Lower leg skin (tissue), 4 donors: ENCODE data around the gene EHD4. TPM values are rescaled to one million over a fixed set of nuclear protein-coding genes. Genes with fewer than 3 reads are reported as not detected.

ENCODE experiments used
- DNase-seq, 2 donors: peaks; one replicate each; pipeline ENCODE4 v3.0.0-alpha.2; 2019; ENCODE audit warnings: low spot score in 2 of 2
- H3K4me3 ChIP-seq: fragments of 200-600 bp; sonication (generic); 2 replicates; pipeline ENCODE4 v1.5.1; 2017; ENCODE audit warnings: mild to moderate bottlenecking, low read depth; ENCODE audit not compliant: poor library complexity, severe bottlenecking
- CTCF ChIP-seq, 3 donors: fragments of 450-650 bp; IDR thresholded peaks; one replicate each; pipeline ENCODE4 v1.5.1; 2016; ENCODE audit warnings: antibody characterized with exemption in 3 of 3, mild to moderate bottlenecking in 3 of 3, moderate library complexity in 2 of 3
- POLR2A ChIP-seq, 2 donors: fragments of 450-650 bp; IDR thresholded peaks; one replicate each; pipeline ENCODE4 v1.6.1; 2016 to 2017; ENCODE audit warnings: antibody characterized with exemption in 2 of 2, mild to moderate bottlenecking in 1 of 2, moderate library complexity in 1 of 2
- WGBS, 2 donors: methylation state at CpG; one replicate each; pipeline ENCODE4 v1.1.5; 2018; 5-methylcytosine and 5-hydroxymethylcytosine counted together
- intact Hi-C: fragments of 100-400 bp; cut with DNase I; formaldehyde crosslinking; loops from one replicate; pipeline ENCODE4 v1.15.0; 2023; ENCODE audit warnings: low total_unique reads
- total RNA-seq, 4 donors: library from RNA; depleted of rRNA; stranded (reverse); fragments of >200 nt; gene quantifications; one replicate each; pipeline ENCODE4 v1.1.0, GENCODE V29; 2016

The EHD4 gene
- total RNA-seq, 4 donors from 2014 or later, result 19.6 to 27.3 (median 23.3) TPM

GRCh38 chr15:41980654-41981323, 8.4 kb upstream of the EHD4 start:
- intact Hi-C loops, result loop anchor here (5.0 to 10.0 kb wide), 2 partner anchors 164 to 312 kb away; no protein-coding TSS in a partner anchor
- no peak overlapping the region for H3K4me3 ChIP-seq
- 60 to 65% methylated on average over 7 of the region's 7 CpGs for WGBS, 2 donors
- no peak for TF ChIP-seq POLR2A (IDR thresholded peaks at IDR 0.05)
- TF ChIP-seq CTCF (IDR thresholded peaks at IDR 0.05), result no peak
- DNase-seq, result peak in 1 of 2 donors; percentile 77

GRCh38 chr15:41979493-41980266, 7.3 kb upstream of the EHD4 start:
- no peak overlapping the region for H3K4me3 ChIP-seq
- peak in 1 of 2 donors; percentile 31 for DNase-seq
- 83 to 90% methylated on average over 5 of the region's 5 CpGs for WGBS, 2 donors
- intact Hi-C loops, result loop anchor here (5.0 to 10.0 kb wide), 2 partner anchors 165 to 313 kb away; no protein-coding TSS in a partner anchor
- TF ChIP-seq CTCF (IDR thresholded peaks at IDR 0.05) (no peak), POLR2A (IDR thresholded peaks at IDR 0.05) (no peak)

- TF ChIP-seq CTCF (IDR thresholded peaks at IDR 0.05), result no peak
- TF ChIP-seq POLR2A (IDR thresholded peaks at IDR 0.05), result no peak
Measured at GRCh38 chr15:41978534-41978933, 6.2 kb upstream of the EHD4 start.

GRCh38 chr15:41977757-41978383, 5.5 kb upstream of the EHD4 start:
- WGBS, 2 donors, result 76 to 85% methylated on average over 6 of the region's 6 CpGs
- DNase-seq, result peak in 1 of 2 donors; percentile 59
- no peak overlapping the region for H3K4me3 ChIP-seq
- intact Hi-C loops, result no loop called here
- TF ChIP-seq CTCF (IDR thresholded peaks at IDR 0.05) (no peak), POLR2A (IDR thresholded peaks at IDR 0.05) (no peak)

More at GRCh38 chr15:41978534-41978933, 6.2 kb upstream of the EHD4 start:
- 88 to 95% methylated on average over 4 of the region's 4 CpGs for WGBS, 2 donors
- intact Hi-C loops, result no loop called here
- no peak overlapping the region for H3K4me3 ChIP-seq
- peak in 1 of 2 donors; percentile 53 for DNase-seq

- no peak for TF ChIP-seq CTCF (IDR thresholded peaks at IDR 0.05)
- no peak for TF ChIP-seq POLR2A (IDR thresholded peaks at IDR 0.05)
- WGBS, 2 donors, result 40 to 42% methylated on average over 2 of the region's 2 CpGs
- peak in 1 of 2 donors; percentile 10 for DNase-seq
- intact Hi-C loops, result no loop called here
- no peak overlapping the region for H3K4me3 ChIP-seq
Measured at GRCh38 chr15:41975669-41976068, 3.3 kb upstream of the EHD4 start.
